Stimulated activated CD8-positive, alpha-beta memory T cell treated with anti-CD3 and anti-CD28 coated beads, Interleukin-4, amount 100 ng/mL, for 24 hours (primary cell): Measurements from ENCODE around the gene ZNF446.
"Not testable (repeated sequence)": the region's sequence is repeated elsewhere in the genome, so short reads cannot be mapped to it uniquely, and the experiment has no call there.

Experiments
- DNase-seq: peaks from one replicate; pipeline ENCODE4 v3.0.0-alpha.2; 2020; ENCODE audit warnings: low read depth

ZNF446 gene

GRCh38 chr19:58500242-58500641, 24.1 kb downstream of the ZNF446 start:
- no peak for DNase-seq

DNA sequence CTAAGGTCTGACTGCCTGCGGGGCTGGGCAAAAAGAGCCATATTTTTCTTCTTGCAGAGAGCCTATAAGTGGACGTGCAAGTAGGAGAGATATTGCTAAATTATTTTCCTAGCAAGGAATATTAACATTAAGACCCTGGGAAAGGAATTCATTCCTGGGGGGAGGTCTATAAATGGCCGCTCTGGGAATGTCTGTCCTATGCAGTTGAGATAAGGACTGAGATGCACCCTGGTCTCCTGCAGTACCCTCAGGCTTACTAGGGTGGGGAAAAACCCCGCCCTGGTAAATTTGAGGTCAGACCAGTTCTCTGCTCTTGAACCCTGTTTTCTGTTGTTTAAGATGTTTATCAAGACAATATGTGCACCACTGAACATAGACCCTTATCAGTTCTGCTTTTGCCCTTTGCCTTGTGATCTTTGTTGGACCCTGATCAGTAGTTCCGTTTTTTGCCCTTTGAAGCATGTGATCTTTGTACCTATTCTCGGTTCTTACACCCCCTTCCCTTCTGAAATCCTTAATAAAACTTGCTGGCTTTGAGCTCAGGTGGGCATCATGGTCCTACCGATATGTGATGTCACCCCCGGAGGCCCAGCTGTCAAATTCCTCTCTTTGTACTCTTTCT, 31.6 kb downstream of the ZNF446 start:
- DNase-seq, result not testable (repeated sequence)

GRCh38 chr19:58509731-58510083, 33.6 kb downstream of the ZNF446 start:
- DNase-seq, result no peak

DNA sequence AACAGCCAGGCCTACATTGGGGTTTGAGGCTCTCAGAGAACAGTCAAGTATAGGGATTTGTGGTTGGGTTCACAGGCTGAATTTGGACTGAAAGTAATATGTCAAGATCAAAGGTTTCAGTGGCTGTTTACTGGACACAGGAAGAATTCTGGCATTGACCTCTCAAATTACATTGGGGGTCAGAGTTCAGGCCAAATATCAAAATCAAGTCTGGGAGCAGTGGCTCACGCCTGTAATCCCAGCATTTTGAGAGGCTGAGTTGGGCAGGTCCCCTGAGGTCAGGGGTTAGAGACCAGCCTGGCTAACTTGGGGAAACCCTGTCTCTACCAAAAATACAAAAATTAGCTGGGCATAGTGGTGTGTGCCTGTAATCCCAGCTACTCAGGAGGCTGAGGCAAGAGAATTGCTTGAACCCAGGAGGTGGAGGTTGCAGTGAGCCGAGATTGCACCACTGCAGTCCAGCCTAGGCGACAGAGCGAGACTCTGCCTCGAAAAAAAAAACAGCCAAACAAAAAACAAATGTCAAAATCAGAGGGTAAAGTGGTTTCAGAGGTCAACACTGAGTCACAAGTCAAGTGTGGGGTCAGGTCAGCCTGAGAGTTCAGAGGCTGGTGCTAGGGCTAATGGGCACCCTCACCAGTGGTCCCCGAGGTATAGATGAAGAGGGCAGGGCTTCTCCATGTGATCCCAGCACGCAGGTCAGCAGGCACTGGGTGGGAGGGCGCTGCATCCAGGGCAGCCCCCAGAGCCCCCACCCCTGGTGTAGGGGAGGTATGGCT, 34.1 kb downstream of the ZNF446 start:
- no peak for DNase-seq

DNA sequence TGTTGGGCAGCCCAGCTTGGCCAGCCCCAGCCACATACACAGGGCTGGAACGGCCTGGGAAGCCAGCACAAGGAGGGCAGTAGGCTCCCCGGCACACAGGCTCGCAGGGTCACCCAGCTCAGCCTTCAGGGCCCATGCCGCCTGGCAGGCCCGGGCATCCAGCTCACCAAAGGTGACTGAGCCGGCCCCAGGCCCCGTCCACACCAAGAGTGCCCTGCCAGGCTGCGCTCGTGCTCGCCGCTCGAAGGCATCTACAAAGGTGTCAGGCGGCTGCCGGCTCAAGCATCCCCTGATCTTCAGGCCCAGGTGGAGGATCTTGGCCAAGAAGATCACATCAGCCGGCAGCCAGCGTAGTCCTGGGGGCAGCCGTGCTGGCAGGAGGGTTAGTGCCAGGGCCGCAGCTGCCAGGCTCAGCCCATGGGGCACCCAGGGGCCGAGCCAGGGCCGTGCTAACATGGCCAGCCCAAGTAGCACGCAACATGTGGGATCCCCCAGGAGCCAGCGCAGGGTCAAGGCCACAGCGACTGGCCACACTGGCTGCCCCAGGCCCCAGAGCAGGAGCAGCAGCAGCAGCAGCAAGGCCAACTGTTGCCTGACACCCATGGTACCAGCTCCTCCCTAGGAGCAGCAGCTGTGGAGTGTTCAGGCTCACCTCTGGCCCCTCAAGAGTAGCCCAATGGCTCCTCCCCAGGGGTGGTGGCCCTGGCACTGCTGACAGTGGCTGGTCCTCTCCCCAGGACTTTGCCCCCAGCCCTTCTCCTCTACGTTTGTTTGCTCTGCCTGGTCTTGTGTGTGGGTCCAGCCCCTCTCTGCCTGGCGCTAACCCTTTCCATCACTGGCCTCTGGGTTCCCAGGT, 35.4 kb downstream of the ZNF446 start, which contains the start of gene SLC27A5:
TSS of gene SLC27A5 (minus strand) at position 640 of the 856 bp plus-strand sequence. CDS start at position 603, 37 bp downstream.
- DNase-seq, result no peak

GRCh38 chr19:58513213-58513693, 37.1 kb downstream of the ZNF446 start:
- no peak for DNase-seq

DNA sequence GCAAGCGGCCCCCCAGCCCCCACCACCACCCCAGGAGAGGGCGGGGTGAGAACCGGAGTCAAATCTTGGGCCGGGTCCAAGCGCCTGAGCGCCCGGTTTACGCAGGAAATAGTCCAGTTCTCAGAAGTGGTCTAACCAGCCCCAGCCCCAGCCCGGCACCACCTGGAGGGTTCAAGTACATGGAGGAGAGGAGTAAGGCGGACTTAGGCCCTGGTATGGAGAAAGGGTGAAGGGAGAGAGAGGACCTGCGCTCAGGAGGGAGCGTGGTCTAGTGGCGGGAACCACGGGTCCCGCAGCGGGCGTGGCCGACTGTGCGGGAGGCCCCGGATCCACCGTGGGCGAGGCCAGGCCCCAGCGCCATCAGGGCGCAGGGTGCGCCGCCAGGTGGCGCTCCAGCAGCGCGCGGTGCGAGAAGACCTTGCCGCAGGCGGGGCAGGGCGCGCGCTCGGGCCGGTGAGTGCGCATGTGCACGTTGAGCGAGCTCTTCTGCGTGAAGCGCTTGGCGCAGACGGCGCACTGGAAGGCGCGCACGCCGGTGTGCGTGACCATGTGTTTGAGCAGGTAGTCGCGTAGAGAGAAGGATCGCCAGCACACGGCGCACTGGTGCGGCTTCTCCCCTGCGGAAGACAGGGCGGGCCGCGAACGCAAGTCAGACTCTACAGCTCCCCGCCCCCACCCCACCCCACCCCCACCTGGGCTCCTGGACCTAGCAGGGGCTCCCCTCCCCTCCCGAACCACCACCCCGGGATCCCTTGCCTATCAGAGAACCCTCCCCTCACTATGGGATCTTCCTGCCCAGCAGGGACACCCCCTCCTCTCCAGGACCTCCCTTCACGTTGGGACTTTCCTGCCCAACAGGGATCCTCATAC, 37.8 kb downstream of the ZNF446 start:
- peak; percentile 93 for DNase-seq

GRCh38 chr19:58514564-58515022, 38.4 kb downstream of the ZNF446 start:
- no peak for DNase-seq

DNA sequence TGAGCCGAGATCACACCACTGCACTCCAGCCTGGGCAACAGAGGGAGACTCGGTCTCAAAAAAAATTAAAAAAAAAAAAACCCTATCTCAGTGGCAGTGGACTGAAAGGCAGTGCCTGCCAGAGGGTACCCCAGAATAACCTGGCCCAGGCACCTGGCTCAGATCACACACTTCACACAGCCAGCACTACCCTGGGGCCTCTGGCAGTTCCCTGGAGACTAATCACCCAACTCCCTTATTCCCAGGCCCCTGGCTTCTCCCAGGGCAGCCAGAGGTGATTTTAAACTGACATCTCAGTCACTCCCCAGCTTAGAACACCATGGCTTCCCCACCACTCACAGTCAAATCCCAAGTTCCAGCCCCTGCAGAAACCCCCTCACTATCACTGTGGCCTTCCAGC, 39.1 kb downstream of the ZNF446 start:
- DNase-seq, result no peak

GRCh38 chr19:58516246-58516836, 40.2 kb downstream of the ZNF446 start:
- no peak for DNase-seq

GRCh38 chr19:58516964-58517833, 41.0 kb downstream of the ZNF446 start:
- no peak for DNase-seq

DNA sequence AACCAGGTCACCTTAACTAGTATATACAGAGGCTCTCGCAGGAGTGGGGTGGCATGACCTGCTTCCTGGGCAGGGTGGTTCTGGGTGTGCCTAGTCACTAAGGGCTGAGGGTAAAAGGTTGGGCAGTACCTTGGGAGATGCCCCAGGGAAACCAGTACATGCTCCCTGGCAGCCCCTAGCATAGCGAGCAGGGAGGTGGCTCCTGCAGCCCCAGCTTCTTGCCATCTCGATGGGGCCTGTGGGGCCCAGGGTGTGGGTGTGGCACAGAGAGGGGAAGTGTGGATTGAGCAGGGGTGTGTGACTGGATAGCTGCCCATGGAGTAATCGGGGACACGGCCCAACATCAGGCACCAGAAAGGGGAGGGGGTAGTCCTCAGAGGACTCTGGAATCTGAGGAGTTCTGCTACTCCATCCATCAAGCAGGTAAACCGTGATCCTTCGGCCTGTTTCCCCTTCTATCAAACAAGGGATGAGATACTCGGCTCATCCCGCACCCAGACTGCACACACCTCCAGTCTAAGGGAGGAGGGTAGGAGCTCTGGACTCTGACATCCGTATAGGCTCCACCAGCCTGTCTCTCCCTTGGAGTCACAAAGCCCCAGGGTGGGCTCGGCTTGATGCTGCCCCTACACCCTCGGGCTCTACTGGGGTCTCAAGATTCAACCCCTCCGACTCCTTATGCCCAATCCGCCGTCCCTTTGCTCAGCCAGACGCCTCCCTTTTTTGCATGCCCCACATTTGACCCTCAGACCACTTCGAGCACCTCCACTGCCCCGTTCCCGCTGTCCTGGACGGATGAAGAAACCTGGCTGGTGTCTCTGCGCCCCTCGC, 42.3 kb downstream of the ZNF446 start:
- no peak for DNase-seq

DNA sequence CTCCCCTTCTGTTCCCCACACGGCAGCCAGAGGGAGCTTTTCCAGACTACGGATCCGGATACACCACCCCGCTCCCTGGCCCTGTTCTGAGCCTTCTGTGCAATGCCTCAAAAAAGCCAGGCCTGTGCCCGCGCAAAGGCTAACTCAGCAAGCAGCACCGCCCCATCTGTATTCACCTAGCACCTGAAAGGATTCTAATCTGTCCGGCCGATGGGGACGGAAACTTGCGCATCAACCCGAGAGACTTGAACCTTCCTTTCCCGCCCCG, 42.9 kb downstream of the ZNF446 start:
- DNase-seq, result peak; percentile 23

DNA sequence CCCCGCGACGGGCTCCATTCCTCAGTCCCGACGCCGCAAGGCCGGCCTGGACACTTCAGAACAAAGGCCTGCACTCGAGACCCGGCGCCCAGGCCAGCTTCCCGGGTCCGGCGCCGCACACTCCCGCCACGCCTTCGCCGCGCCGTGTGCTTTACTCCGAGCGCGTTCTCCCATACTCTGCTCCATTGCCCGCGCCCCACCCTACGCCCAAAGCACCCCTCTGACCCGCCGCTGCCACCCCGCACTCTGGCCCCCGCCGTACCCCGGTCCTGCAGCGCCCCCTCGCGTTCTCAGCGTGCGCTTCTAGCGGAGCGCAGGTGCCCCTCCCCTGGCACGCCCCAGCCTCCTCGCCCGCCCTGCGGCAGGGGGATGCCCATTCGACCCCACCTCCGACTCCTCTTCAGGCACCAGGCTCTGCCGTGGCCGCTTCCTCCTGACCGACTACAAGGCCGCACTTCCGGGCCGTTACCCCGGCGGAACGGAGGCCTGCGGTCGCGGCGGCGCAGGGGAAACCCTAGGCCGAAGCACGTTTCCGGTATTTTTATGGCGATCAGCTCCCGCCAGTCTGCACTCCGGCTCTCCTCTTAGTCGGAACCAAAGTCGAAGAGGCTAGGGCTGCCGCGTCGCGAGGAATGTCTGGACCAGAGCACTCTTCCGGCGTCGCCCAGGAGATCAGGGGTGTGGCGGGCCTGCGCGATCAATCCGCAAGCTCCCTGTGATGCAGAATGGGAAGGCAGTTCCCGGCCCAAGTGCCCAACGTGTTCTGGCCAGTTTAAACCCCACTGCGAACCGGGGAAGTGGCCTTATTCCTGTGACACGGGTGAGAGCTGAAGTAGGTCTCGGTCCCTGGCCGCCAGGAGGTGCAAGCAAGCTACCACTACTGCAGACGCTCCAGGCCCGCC, 43.5 kb downstream of the ZNF446 start, which contains the start of gene ZBTB45:
TSS of gene ZBTB45 (minus strand) at position 456 of the 902 bp plus-strand sequence. CDS start 2,137 bp downstream, outside the sequence.
- peak; percentile 85 for DNase-seq

GRCh38 chr19:58520257-58520599, 44.1 kb downstream of the ZNF446 start:
- DNase-seq, result no peak

- no peak for DNase-seq
These were observed 45.5 kb downstream of the ZNF446 start for GRCh38 chr19:58521651-58522050.

- no peak for DNase-seq
These were observed 46.6 kb downstream of the ZNF446 start for GRCh38 chr19:58522709-58523108.

DNA sequence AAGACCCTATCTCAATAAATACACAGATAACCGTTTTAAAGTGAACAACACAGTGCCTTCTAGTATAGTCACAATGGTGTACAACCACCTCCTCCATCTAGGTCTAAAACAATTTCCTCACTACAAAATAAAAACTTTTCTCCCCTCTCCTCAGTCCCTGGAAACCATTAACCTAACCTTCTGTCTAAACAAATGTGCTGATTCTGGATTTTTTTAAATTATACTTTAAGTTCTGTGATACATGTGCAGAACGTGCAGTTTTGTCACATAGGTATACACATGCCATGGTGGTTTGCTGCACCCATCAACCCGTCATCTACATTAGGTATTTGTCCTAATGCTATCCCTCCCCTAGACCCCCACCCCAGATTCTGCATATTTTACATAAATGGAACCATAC, 53.3 kb downstream of the ZNF446 start:
- no peak for DNase-seq
